ENCODE data around the gene RPL13. TPM values are rescaled to one million over a fixed set of nuclear protein-coding genes. Genes with fewer than 3 reads are reported as not detected.
A peak's percentile ranks its signal among the peaks of the same experiment; 100 is the strongest.

Gene RPL13
- total RNA-seq (2022) (2,846 and 2,897 TPM in 2 replicates), Bru-seq, nascent RNA (percentile 99 among the genes with signal in this experiment), BruChase-seq, experiment 1, labeled RNA remaining after a 2-hour chase (percentile 98 among the genes with signal in this experiment), BruChase-seq, experiment 2, labeled RNA remaining after a 6-hour chase (percentile 99 among the genes with signal in this experiment)
- long read RNA-seq, full-length matches to known transcripts = 1,748 of 1,832 reads
- long read RNA-seq, partial matches to known transcripts = 27 of 1,832 reads
- long read RNA-seq, other reads (novel, unspliced or antisense) = 57 of 1,832 reads

GRCh38 chr16:89560378-89561141 lies at the start of gene RPL13:
Gene RPL13 (plus strand): TSS chr16:89560682. CDS start chr16:89560960, 278 bp downstream.
- ChIA-PET CTCF (no interaction called here), POLR2A (interaction anchor here (0.7 kb wide), 1 partner anchor 126 kb away, joined by 5 read pairs; no protein-coding TSS in a partner anchor)
- Histone ChIP-seq H3K9me3 (no peaks in the 10 kb centered on the region), H3K4me3 (ENCODE audit: low read depth, low read length) (peak within 1 kb of the TSS; percentile 93), H3K27me3 (replicated peaks; ENCODE audit: control insufficient read depth, insufficient read depth, low read length) (no peaks in the 10 kb centered on the region), H3K36me3 (ENCODE audit: control insufficient read depth, insufficient read depth, low read length) (peaks cover 20% of the 10 kb centered on the region), H3K4me1 (peaks cover 40% of the 10 kb centered on the region)
- TF ChIP-seq CTCF (IDR thresholded peaks at IDR 0.05; ENCODE audit: insufficient read depth in 1 of 2, low read depth in 1 of 2, low read length in 1 of 2, severe bottlenecking in 1 of 2, unreplicated experiment in 1 of 2) = no peak
- intact Hi-C loops (cut with micrococcal nuclease; ENCODE audit: unreplicated experiment) = no loop called here
- peak within 1 kb of the TSS; percentile 99 for H3K27ac Mint-ChIP-seq (ENCODE audit: unreplicated experiment)
- H3K36me3 Mint-ChIP-seq (ENCODE audit: insufficient read depth, unreplicated experiment) = peaks cover 89% of the 10 kb centered on the region
- no TSS peak for BruUV-seq (replicated peaks)
- H3K4me3 Mint-ChIP-seq (ENCODE audit: unreplicated experiment) = peak within 1 kb of the TSS; percentile 98
- no peaks in the 10 kb centered on the region for H3K27me3 Mint-ChIP-seq (ENCODE audit: insufficient read depth, unreplicated experiment)
- DNase-seq = peak; percentile 96 to 97
- no peaks in the 10 kb centered on the region for H3K9me3 Mint-ChIP-seq (ENCODE audit: unreplicated experiment)
- peaks cover 33% of the 10 kb centered on the region for H3K4me1 Mint-ChIP-seq (ENCODE audit: low read depth, unreplicated experiment)

- ChIA-PET CTCF (no interaction called here), POLR2A (no interaction called here)
- H3K36me3 ChIP-seq (ENCODE audit: control insufficient read depth, insufficient read depth, low read length) = peaks cover 10% of the 10 kb centered on the region
- H3K4me1 Mint-ChIP-seq (ENCODE audit: low read depth, unreplicated experiment) = no peaks in the 10 kb centered on the region
- peaks cover 14% of the 10 kb centered on the region for H3K4me1 ChIP-seq
- intact Hi-C loops (cut with micrococcal nuclease; ENCODE audit: unreplicated experiment) = no loop called here
- H3K4me3 Mint-ChIP-seq (ENCODE audit: unreplicated experiment) = no peak overlapping the region
- no TSS peak for BruUV-seq (replicated peaks)
- no peak overlapping the region for H3K4me3 ChIP-seq (ENCODE audit: low read depth, low read length)
- H3K27ac Mint-ChIP-seq (ENCODE audit: unreplicated experiment) = no peak overlapping the region
- H3K27me3 Mint-ChIP-seq (ENCODE audit: insufficient read depth, unreplicated experiment) = no peaks in the 10 kb centered on the region
- H3K9me3 Mint-ChIP-seq (ENCODE audit: unreplicated experiment) = no peaks in the 10 kb centered on the region
- peaks cover 64% of the 10 kb centered on the region for H3K36me3 Mint-ChIP-seq (ENCODE audit: insufficient read depth, unreplicated experiment)
- DNase-seq = no peak
- no peaks in the 10 kb centered on the region for H3K27me3 ChIP-seq (replicated peaks; ENCODE audit: control insufficient read depth, insufficient read depth, low read length)
- no peak for TF ChIP-seq CTCF (IDR thresholded peaks at IDR 0.05; ENCODE audit: insufficient read depth in 1 of 2, low read depth in 1 of 2, low read length in 1 of 2, severe bottlenecking in 1 of 2, unreplicated experiment in 1 of 2)
- no peaks in the 10 kb centered on the region for H3K9me3 ChIP-seq
Observed at GRCh38 chr16:89511374-89511773, 49.1 kb upstream of the RPL13 start.

GRCh38 chr16:89512453-89512852 lies 48.0 kb upstream of the RPL13 start:
- H3K4me3 Mint-ChIP-seq (ENCODE audit: unreplicated experiment) = no peak overlapping the region
- no peaks in the 10 kb centered on the region for H3K9me3 Mint-ChIP-seq (ENCODE audit: unreplicated experiment)
- peaks cover 75% of the 10 kb centered on the region for H3K36me3 Mint-ChIP-seq (ENCODE audit: insufficient read depth, unreplicated experiment)
- intact Hi-C loops (cut with micrococcal nuclease; ENCODE audit: unreplicated experiment) = no loop called here
- H3K9me3 ChIP-seq = no peaks in the 10 kb centered on the region
- no peaks in the 10 kb centered on the region for H3K27me3 ChIP-seq (replicated peaks; ENCODE audit: control insufficient read depth, insufficient read depth, low read length)
- CTCF ChIA-PET = no interaction called here
- no peaks in the 10 kb centered on the region for H3K27me3 Mint-ChIP-seq (ENCODE audit: insufficient read depth, unreplicated experiment)
- TF ChIP-seq CTCF (IDR thresholded peaks at IDR 0.05; ENCODE audit: insufficient read depth in 1 of 2, low read depth in 1 of 2, low read length in 1 of 2, severe bottlenecking in 1 of 2, unreplicated experiment in 1 of 2) = no peak
- no TSS peak for BruUV-seq (replicated peaks)
- H3K27ac Mint-ChIP-seq (ENCODE audit: unreplicated experiment) = no peak overlapping the region
- H3K4me1 ChIP-seq = peaks cover 5% of the 10 kb centered on the region; the same call in 1 of the 2 replicates
- no peaks in the 10 kb centered on the region for H3K4me1 Mint-ChIP-seq (ENCODE audit: low read depth, unreplicated experiment)
- H3K4me3 ChIP-seq (ENCODE audit: low read depth, low read length) = no peak overlapping the region
- H3K36me3 ChIP-seq (ENCODE audit: control insufficient read depth, insufficient read depth, low read length) = peaks cover 13% of the 10 kb centered on the region
- no peak for DNase-seq
- POLR2A ChIA-PET = no interaction called here
